GM19351 (cell line): ENCODE data around the gene HHIPL1.

Experiments used
- ATAC-seq: cut with Tn5 transposase; IDR thresholded peaks from one replicate; pipeline ENCODE4 v1.9.1; 2021; ENCODE audit warnings: mild to moderate bottlenecking, moderate library complexity; ENCODE audit not compliant: unreplicated experiment

The HHIPL1 gene

DNA sequence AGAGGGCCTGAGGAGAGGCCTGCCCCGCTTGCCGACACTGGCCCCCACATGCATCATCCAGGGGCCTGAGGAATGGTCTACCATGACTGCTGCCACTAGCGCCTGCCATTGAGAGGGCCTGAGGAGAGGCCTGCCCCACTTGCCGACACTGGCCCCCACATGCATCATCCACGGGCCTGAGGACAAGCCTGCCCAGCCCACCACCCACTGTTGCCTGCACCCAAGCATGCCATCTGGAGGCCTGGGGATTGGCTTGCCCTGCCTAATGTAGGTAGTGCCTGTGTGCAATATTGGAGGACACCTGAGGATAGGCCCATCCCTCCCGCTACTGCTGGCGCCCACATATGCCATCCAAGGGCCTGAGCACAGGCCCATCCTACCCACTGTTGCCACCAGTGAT is 63.5 kb downstream of the HHIPL1 start:
- ATAC-seq = no peak

DNA sequence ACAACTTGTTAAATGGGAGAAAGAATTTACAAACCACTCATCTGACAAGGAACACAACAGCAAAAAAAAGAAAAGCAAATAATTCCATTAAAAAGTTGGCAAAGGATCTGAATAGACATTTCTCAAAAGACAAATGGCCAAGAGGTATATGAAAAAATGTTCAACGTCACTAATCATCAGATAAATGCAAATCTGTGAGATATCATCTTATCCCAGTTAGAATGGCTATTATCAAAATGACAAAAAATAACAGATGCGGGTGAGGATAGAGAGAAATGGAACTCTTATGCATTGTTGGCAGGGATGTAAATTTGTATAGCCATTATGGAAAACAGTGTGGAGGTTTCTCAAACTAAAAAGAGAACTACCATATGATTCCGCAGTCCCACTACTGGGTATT is 69.0 kb downstream of the HHIPL1 start:
- no peak for ATAC-seq

DNA sequence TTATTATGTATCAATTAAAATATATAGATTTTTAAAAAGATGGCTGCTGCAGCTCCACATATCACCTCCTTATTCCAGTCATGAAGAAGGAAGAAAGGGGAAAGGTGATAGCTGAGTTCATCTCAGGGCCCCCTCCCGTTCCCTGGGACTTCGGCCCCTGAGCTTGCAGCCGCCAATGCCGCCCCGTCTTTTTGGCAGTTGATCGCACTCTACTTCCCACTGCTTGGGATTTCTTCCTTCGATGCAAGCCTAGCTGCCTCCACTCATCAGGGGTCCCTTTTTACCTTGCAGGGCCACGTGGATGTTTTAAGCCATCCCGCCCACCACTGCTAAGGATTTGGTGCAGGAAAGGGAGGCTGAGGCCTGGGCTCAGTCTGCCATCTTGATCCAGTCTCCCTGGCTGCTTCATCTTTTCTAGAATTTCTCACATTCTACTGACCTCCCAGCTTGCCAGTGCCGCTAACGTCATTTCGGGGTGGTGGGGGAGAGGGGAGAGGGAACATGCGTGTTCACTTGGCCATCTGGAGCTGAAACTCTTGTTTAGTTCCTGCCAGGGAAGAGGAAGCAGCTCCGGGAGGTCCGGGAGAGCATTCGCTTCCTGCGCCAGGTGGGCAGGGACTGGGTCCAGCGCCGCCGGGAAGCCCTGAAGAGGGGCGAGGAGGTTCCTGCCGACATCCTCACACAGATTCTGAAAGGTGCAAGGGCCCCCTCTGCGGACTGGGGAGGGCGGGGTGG is 70.5 kb downstream of the HHIPL1 start:
- no peak for ATAC-seq

DNA sequence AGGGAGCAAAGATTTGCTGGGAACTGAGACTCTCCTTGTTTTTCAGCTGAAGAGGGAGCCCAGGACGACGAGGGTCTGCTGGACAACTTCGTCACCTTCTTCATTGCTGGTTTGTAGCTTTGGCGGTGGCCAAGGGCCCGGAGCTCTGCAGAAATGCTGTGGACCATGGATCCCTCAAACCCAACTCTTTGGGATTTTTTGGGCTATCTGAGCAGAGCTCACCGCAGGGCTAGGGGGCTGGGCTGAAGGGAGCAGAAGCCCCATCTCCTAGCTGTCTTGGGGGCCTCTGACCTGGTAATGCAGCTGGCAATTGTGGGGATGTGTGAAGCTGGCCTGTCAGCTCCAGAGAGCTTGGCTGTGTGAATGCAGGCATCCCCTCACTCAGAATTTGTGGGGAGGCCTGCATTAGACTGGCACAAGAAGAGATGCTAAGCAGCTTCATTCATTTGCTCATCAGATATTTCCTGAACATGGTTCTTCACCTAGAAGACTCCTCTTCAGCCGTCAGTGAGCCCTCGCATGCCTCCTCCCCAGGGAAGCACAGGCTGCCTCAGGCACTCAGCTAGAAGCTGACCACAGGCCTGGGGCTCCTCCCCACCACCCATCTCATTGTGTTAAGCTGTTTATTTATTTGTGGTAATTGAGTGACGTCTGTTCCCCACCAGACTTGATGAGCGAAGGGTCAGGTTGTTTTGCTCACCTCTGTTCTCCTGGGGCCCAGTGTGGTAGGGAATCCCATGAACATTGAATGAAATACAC is 71.3 kb downstream of the HHIPL1 start:
- ATAC-seq = no peak

DNA sequence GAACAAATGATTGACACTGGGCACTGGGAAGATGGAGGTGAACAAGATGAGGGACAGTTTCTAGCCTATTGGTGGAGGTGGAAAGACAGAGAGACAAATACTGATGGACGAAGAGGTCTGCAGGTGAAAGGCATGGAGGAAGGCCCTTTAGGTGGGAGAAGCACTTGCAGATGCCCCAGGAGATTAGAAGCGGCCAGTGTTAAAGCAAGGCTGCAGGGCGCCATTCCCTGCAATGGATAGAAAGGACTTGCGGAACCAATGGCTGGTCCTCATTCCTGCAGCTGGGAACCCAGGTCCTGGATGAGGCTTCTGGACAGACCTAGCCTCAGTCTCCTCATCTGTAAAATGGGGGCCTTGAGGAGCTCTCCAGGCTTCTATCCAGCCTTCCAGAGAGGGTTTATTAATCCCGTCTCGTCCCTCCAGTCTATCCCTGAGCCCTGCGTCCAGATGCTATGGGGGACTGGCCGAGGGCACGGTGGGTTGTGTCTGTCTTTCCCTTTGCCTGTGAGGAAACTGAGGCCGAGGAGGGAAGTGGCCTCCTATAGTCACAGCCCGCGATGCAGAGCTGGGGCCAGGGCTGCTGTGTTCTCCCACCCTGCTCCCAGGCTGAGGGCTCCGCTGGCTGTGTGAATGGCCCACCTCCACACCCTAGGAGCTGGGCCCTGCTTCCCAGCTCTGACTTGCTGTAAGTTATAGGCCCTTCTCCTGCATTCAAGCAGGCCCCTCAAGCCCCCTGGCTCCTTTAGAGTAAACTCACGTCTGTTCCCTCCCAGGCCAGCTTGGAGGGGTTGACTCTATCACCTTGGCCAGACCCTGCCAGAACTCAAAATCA is 72.1 kb downstream of the HHIPL1 start:
- ATAC-seq = no peak

DNA sequence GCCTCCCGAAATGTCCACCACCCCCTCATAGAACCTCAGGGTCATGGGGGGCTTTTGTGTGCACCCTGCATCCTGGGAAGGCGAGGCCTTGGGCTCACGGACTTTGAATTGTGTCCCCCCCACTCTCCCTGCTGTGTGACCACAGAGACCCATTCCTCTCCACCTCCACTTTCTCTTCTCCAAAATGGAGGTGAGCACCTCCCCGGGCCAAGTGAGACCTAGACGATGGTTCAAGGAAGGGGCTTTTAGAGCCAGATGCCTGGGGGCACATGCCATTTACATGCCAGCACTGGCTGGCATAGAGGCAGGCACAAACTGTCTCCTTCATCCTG is 72.7 kb downstream of the HHIPL1 start:
- ATAC-seq = no peak

DNA sequence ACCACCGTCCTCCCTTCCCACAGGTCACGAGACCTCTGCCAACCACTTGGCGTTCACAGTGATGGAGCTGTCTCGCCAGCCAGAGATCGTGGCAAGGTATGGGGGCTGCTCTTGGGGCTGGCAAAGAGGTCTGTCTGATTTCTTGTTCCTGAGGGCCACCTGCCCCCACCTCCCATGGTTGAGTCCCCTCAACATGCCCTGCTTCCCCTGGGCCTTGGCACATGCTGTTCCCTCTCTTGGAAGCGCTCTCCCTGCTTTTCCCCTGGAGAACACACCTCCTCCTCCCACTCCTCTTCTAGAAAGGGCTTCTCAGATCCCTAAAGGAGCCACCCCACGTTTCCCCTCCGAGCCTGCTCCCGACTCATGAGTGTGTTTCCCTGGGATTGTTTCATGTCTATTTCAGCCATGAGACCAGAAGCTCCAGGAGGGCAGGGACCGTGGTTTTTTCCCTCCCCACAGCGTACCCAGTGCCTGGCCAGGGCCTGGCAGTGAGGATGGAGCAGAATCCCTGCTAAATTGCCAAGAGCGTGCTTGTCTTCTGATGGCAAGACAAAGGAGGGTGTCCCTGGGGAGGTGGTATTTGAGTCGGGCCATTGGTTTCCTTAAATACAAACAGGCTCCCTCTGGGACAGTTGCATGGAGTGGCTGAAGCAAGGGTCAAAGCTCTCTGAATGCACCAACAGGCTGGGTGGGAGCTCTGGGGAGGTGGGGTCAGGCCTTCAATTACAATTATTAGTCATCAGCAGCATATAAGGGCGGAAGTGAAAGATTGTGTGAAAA is 73.3 kb downstream of the HHIPL1 start:
- peak; percentile 98 for ATAC-seq

DNA sequence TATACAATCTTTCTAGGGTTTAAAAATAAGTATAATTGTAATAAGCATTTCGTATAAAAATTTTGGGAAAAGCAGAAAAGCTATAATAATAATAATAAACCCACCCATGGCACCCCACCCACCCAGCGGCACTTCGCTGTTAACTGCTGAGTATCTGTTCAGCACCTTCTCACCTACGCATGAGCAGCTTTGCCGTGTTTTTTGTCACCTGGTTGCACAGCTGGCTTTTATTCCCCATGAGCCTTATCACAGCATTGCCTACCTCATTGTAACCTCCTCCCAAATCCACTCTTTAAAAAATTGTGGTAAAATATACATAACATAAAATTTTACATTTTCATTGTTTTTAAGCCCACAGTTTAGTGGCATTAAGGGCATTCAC is 73.9 kb downstream of the HHIPL1 start:
- ATAC-seq = peak; percentile 55

DNA sequence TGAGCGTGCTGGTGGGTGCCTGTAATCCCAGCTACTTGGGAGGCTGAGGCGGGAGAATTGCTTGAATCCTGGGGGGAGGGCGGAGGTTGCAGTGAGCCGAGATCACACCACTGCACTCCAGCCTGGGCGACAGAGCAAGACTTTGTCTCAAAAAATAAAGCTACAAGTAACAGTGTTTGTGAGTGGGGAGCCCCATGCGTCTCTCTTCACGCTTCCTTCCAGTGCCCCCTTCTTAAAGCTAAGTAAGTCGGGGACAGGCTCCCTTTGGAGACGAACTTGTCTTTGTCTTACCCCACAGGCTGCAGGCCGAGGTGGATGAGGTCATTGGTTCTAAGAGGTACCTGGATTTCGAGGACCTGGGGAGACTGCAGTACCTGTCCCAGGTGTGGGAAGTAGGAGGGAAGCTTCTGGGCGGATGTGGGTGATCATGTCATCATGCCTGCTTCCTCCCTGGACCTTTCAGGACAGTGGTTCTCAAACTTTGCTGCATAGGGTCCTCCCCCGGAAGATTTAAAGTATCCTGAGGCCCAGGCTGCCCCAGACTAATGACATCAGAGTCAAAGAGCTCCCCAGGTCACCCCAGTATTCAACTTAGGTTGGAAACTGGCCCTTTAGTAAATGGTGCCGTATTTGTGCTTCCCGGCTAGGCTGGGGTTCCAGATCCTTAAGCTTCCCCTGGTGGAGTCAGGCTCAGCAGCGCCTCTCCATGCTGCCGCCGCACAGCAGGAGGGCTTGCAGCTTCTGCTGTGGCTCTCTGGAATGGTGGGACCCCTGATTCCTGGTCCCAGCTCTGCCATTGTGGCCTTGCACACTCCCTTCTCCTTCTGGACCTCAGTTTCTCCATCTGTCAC is 76.2 kb downstream of the HHIPL1 start:
- ATAC-seq = no peak

DNA sequence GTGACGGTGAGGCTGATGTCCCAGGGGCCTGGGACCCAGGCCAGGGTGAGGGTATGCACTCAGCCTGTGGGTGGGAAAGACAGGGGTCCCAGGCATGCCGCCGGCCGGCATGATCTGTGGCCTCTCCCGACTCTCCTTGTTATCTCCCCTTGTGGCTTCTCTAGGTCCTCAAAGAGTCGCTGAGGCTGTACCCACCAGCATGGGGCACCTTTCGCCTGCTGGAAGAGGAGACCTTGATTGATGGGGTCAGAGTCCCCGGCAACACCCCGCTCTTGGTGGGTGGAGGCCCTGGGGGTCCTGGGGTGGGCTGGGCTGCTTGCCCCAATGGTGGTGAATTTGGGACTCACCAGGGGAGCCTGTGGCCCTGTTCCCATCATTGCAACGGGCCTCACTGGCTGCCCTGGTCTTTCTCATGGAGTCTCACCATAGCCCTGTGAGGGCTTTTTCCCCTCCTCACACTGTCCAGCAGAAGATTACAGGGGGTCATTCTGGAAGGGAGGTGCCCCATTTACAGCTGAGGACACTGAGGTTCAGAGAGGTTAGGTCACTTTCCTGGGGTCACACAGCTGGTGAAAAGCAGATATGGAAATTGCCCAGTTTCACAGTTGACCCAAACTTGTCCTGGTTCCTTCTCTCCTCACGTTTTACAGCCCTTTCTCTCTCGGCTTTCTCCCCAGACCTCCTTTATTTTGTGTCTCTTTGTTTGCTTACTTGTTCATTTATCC is 77.0 kb downstream of the HHIPL1 start:
- no peak for ATAC-seq

DNA sequence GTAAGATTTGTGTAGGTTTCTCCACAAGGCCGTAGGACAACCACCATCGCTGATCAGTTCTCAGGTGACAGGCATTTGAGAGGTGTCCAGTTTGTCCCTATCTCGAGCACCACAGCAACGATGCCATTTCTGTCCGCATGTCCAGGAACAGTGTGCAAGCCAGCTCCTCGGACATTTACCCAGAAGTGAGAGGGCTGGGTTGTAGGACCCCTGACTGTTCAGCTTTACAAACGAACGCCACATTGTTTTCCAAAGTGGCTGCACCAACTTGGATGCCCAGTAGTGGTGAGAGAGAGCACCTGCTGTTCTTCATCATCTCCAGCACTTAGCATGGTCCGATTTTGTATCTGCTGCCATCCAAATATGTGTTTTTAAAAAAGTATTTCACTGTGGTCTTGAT is 77.8 kb downstream of the HHIPL1 start:
- no peak for ATAC-seq

DNA sequence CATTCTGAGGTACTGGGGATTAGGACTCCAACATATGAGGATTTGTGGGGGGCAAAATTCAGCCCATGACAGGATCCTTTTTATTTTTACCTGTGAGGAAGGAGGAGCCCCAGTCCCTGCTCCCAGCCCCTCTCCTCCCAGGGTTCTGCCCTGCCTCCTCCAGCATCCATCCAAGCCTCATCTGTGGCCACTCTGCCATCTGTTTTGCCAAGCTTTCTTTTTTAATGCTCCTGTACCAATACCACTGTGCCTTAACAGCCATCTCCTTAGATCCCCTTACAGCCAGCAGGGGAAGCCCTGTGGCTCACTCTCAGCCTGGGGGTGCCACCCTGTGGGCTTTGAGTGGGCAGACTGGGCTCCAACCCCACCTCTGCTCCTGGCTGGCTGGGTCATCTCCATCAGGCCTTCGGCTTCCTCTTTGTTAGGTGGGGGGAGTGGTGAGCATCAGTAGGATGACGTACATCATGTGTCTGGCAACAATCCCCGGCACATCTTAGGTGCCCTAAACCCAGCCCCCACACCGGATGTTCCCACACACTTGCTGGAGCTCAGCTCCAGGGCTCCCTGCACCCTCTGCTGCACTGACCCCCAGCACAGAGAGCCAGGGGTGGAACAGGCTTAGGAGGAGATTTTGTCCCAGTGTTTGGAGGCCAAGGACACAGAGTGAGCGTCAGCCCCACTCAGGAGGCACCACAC is 79.4 kb downstream of the HHIPL1 start:
- ATAC-seq = no peak

DNA sequence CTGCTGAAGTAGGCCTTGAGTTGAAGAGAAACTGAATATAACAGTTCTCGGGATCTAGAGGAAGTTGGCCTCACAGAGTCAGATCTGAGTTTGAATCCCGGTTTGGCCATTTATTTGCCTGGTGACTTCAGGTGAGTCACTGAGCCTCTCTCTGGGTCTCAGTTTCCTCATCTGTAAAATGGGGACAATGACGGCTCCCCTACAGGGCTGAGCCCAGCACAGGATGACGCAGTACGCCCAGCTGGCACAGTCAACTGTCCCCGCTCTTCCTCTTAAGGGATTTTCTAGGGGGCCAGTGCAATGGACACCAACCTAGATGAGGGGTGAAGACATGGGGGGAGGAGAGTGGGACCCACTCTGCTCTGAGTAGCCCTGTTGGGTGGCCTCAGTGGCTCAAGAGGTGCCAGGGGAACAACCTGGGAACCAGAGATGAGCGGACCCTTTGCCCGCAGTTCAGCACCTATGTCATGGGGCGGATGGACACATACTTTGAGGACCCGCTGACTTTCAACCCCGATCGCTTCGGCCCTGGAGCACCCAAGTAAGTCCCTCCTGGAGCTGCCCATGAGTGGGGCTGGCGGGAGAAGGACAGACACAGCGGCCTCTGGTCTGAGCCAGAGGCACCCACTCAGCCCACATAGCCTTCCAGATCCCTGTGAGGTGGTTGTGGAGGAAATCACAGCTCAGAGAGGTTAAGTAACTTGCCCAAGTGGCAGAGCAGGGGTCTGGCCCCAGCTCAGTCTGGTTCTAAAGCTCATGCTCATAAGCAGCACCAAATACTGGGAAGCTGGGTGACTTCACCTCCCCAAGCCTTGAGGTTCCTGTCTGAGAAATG is 80.2 kb downstream of the HHIPL1 start:
- no peak for ATAC-seq

DNA sequence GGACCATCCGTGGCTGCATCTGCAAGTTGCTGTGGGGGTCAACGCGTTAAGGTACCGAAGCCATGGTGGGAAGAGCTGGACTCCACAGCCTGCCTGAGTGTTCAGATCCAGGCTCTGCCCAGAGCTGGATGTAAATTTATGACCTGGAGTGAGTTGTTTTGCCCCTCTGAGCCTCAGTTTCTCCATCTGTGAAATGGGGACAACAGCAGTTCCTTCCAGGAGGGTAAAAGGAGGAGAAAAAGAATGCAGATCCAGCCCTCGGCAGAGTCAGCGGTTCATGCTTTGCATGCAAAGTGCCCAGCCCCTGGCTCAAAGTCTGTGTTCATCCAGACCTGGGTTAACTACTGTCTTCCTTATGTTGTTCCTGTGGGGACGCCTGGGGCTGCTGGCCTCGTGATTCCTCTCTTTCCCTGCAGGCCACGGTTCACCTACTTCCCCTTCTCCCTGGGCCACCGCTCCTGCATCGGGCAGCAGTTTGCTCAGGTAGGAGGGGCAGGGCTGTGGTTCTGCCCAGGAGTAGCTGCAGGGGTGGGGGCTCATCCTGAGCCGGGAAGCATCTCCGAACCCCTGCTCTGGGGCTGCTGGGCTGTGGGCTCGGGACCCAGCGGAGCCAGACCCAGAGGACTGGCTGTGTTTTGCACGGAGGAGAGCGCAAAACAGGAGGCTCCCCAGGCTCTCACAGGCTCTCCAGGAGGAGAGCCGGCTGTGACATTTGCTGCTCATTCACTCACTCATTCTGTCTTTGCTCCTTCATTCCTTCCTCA is 81.0 kb downstream of the HHIPL1 start:
- no peak for ATAC-seq

DNA sequence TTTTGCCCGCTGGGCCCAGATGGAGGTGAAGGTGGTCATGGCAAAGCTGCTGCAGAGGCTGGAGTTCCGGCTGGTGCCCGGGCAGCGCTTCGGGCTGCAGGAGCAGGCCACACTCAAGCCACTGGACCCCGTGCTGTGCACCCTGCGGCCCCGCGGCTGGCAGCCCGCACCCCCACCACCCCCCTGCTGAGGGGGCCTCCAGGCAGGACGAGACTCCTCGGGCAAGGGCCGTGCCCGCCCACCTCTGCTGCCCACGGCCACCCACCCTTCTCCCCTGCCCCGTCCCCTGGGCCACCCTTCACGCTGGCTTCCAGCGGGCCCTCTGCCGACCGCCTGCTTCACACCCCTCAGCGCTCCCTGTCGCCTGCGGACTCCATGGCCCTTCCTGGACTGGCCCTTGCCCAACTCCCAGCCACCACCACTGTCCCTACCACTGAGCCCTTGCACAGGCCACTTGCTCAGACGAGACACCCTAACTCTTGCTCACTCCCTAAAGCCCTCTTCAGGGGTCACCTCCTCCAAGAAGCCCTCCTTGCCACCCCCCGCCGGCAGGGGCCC is 81.7 kb downstream of the HHIPL1 start:
- no peak for ATAC-seq

DNA sequence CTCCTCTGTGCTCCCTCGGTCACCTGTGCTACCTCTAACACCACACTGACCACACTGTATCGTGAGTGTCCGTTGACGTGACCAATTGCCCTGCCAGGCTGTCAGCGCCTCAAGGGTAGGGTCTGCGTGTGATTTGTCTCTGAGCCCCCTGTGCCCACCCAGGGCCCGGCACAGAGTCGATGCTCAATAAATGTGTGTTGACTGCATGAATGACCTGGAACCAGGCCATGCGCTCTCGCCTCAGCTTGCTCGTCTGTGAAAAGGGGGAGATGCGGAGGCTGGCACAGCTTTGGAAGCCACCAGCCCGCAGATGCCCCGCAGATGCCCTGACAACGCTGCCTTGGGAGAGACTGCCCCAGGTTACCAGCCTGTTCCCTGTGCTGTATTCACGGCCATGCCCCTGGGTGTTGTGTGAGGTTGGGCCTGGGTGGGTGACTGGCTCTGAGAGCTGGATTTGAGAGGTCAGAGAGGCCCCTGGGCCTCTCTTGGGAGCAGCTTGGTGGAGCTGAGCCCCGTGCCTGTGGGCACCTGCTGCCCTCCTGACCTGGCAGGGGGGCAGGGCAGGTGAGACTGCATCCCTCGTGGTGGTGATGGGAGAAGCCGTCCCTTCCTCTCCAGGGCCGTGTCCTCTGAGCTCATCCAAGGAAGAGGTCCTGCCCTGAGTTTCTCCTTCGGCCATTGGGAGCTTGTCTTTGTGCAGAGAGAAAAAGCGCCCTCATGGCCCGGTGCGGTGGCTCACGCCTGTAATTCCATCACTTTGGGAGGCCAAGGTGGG is 82.4 kb downstream of the HHIPL1 start:
- ATAC-seq = no peak
